Uterus (tissue), 4 donors: ENCODE data around the gene UBIAD1. TPM values are rescaled to one million over a fixed set of nuclear protein-coding genes. Genes with fewer than 3 reads are reported as not detected.

Experiments used
- DNase-seq, 2 donors: peaks; one replicate each; pipeline ENCODE4 v3.0.0-alpha.2; 2019 to 2020
- H3K27ac ChIP-seq, 2 donors: fragments of 200-600 bp; sonication (generic); 1 replicate in 1 of 2; 2 replicates in 1 of 2; pipeline ENCODE4 v1.5.1; 2016 to 2018
- H3K27me3 ChIP-seq, 2 donors: fragments of 200-600 bp; sonication (generic); one replicate each; pipeline ENCODE4 v1.5.1; 2018 to 2019; ENCODE audit warnings: control low read depth in 1 of 2
- H3K36me3 ChIP-seq, 2 donors: fragments of 200-600 bp; sonication (generic); one replicate each; pipeline ENCODE4 v1.5.1; 2019; ENCODE audit warnings: control low read depth in 1 of 2
- H3K4me1 ChIP-seq, 2 donors: fragments of 200-600 bp; sonication (generic); one replicate each; pipeline ENCODE4 v1.5.1; 2018 to 2019; ENCODE audit warnings: control low read depth in 1 of 2
- H3K4me3 ChIP-seq, 2 donors: fragments of 200-600 bp; sonication (generic); 1 replicate in 1 of 2; 2 replicates in 1 of 2; pipeline ENCODE4 v1.5.1; 2018 to 2019; ENCODE audit warnings: mild to moderate bottlenecking in 1 of 2
- H3K9me3 ChIP-seq, 2 donors: fragments of 200-600 bp; sonication (generic); one replicate each; pipeline ENCODE4 v1.5.1; 2019; ENCODE audit warnings: control low read depth in 1 of 2
- CTCF ChIP-seq, 4 experiments: fragments of 200-600 bp in 2 of 4; fragments of 450-650 bp in 2 of 4; sonication (generic) in 2 of 4; IDR thresholded peaks; one replicate each; pipeline ENCODE4 v1.5.1; 2016 to 2019; ENCODE audit warnings: antibody characterized with exemption in 4 of 4, mild to moderate bottlenecking in 2 of 4, moderate library complexity in 1 of 4
- POLR2A ChIP-seq, 2 donors: fragments of 450-650 bp; IDR thresholded peaks; one replicate each; pipeline ENCODE4 v1.6.1; 2016; ENCODE audit warnings: antibody characterized with exemption in 2 of 2, mild to moderate bottlenecking in 1 of 2, moderate library complexity in 1 of 2
- intact Hi-C: fragments of 100-400 bp; cut with DNase I; formaldehyde crosslinking; loops from one replicate; pipeline ENCODE4 v1.15.1; 2023; ENCODE audit warnings: low total_unique reads
- small RNA-seq: library from RNA; depleted of rRNA; stranded (forward); fragments of <200 nt; gene quantifications from one replicate; pipeline ENCODE3, GENCODE V24; 2016
- total RNA-seq, 4 donors: library from RNA; depleted of rRNA in 3 of 4; stranded (reverse); fragments of >200 nt in 3 of 4; gene quantifications; one replicate each; pipeline versions ENCODE4 v1.1.0 to v1.2.4, GENCODE V29; 2014 to 2023
- donor health status: DM: yes; HTN: yes; CAD: no.

Gene UBIAD1
- total RNA-seq, 4 donors from 2014 or later, result 1.2 to 21.2 (median 7.4) TPM

GRCh38 chr1:11335417-11336056 is 62.5 kb downstream of the UBIAD1 start:
- H3K36me3 ChIP-seq, result no peaks in the 10 kb centered on the region
- H3K4me1 ChIP-seq, result no peaks in the 10 kb centered on the region
- no peak for TF ChIP-seq CTCF (IDR thresholded peaks at IDR 0.05)
- TF ChIP-seq POLR2A (IDR thresholded peaks at IDR 0.05), result no peak
- no peak overlapping the region for H3K4me3 ChIP-seq
- no peak for DNase-seq
- no peak overlapping the region for H3K27ac ChIP-seq
- no peaks in the 10 kb centered on the region for H3K9me3 ChIP-seq
- no peaks in the 10 kb centered on the region for H3K27me3 ChIP-seq
- intact Hi-C loops, result no loop called here

- no peaks in the 10 kb centered on the region for H3K36me3 ChIP-seq
- no peaks in the 10 kb centered on the region for H3K4me1 ChIP-seq
- intact Hi-C loops, result no loop called here
- no peak overlapping the region for H3K27ac ChIP-seq
- no peak overlapping the region for H3K4me3 ChIP-seq
- H3K9me3 ChIP-seq, result no peaks in the 10 kb centered on the region
- peak; percentile 26 to 35 for DNase-seq
- H3K27me3 ChIP-seq, result no peaks in the 10 kb centered on the region
- TF ChIP-seq CTCF (IDR thresholded peaks at IDR 0.05) (peak; percentile 27 to 45 (median 42)), POLR2A (IDR thresholded peaks at IDR 0.05) (no peak)
Observed at GRCh38 chr1:11337580-11338073, 64.6 kb downstream of the UBIAD1 start.

Small RNA genes lying within 50 kb of the gene (small RNA-seq; reads per million reads assigned to genes)
- not detected for gene RNU6-291P
- not detected for gene RPL39P6

Other genes with a start within 250 kb of the UBIAD1 start
- gene MASP2, start 226.0 kb upstream of the UBIAD1 start, total RNA-seq, result not detected
- 10 to 100 TPM; 15.5 to 86.3 (median 42.8) TPM for gene SRM, start 213.2 kb upstream of the UBIAD1 start, total RNA-seq
- 10 to 100 TPM; 32.4 to 98.1 (median 59.9) TPM for gene EXOSC10, start 173.3 kb upstream of the UBIAD1 start, total RNA-seq
- 1 to 10 TPM in 1 of 4 donors, under 1 TPM in 2, not detected in 1; 0.82 to 1.9 (median 0.88) TPM for gene ANGPTL7, start 83.8 kb upstream of the UBIAD1 start, total RNA-seq
- gene MTOR, start 10.6 kb upstream of the UBIAD1 start, total RNA-seq, result 10 to 100 TPM; 22.9 to 51.5 (median 40.3) TPM
- gene DISP3, start 206.0 kb downstream of the UBIAD1 start, total RNA-seq, result under 1 TPM in 2 of 4 donors, not detected in 2; 0.09 to 0.90 TPM